NT2/D1 (cell line): ENCODE measurements around the gene GZMM.

ENCODE experiments used
- SUZ12 ChIP-seq: IDR thresholded peaks from 2 replicates; pipeline ENCODE4 v1.6.1; 2011; ENCODE audit not compliant: insufficient read length, insufficient read depth; ENCODE audit errors: extremely low read depth
- YY1 ChIP-seq: IDR thresholded peaks from 2 replicates; pipeline ENCODE4 v1.6.1; 2011; ENCODE audit not compliant: insufficient read length, insufficient read depth
- ZNF274 ChIP-seq: IDR thresholded peaks from 2 replicates; pipeline ENCODE4 v1.6.1; 2011; ENCODE audit warnings: mild to moderate bottlenecking, low read depth, low read length

- no peak for TF ChIP-seq ZNF274
- no peak for TF ChIP-seq YY1
- no peak for TF ChIP-seq SUZ12
These were observed 50.5 kb downstream of the GZMM start for GRCh38 chr19:594265-594870.
